ENCODE measurements around the gene NOS1. TPM values are rescaled to one million over a fixed set of nuclear protein-coding genes. Genes with fewer than 3 reads are reported as not detected.

NOS1 gene
- total and polyA plus RNA-seq, 2 experiments from 2014 or later, result 0.63 to 3.0 TPM

- no peaks in the 10 kb centered on the region for H3K36me3 ChIP-seq (ENCODE audit: insufficient read depth)
- H3K27me3 Mint-ChIP-seq (ENCODE audit: insufficient read depth, low read depth, poor library complexity), result peaks cover 11% of the 10 kb centered on the region
- H3K4me3 Mint-ChIP-seq, result no peak overlapping the region
- no peaks in the 10 kb centered on the region for H3K27me3 ChIP-seq (ENCODE audit: insufficient read depth)
- H3K4me3 ChIP-seq, result no peak overlapping the region
- H2AFZ ChIP-seq, result peak overlapping the region; percentile 59; the same call in 1 of the 2 replicates
- H3K27ac ChIP-seq (ENCODE audit: low read depth), result no peak overlapping the region
- no peaks in the 10 kb centered on the region for H3F3A ChIP-seq (replicated peaks; ENCODE audit: low read depth)
- H3K9me2 ChIP-seq (ENCODE audit: insufficient read depth), result no peaks in the 10 kb centered on the region
- no peak overlapping the region for H3K27ac Mint-ChIP-seq
- DNase-seq (ENCODE audit: low spot score) (no peak), ATAC-seq (no peak)
- no peak overlapping the region for H3K4me2 ChIP-seq
- no peak for TF ChIP-seq ZNF331 (CRISPR knock-in tag; IDR thresholded peaks at IDR 0.05; ENCODE audit: low read depth)
- TF ChIP-seq ETS1 (IDR thresholded peaks at IDR 0.05), result no peak
- TF ChIP-seq STAT1 (IDR thresholded peaks at IDR 0.05; ENCODE audit: unreplicated experiment), result no peak
- H4K20me1 ChIP-seq (replicated peaks; ENCODE audit: insufficient read depth), result no peaks in the 10 kb centered on the region
- H3K4me1 ChIP-seq (ENCODE audit: insufficient read depth), result peaks cover 12% of the 10 kb centered on the region
- H3K4me1 Mint-ChIP-seq, result peaks cover 12% of the 10 kb centered on the region
- no peaks in the 10 kb centered on the region for H3K79me2 ChIP-seq (replicated peaks; ENCODE audit: insufficient read depth)
- H3K36me3 Mint-ChIP-seq (ENCODE audit: low read depth), result peaks cover 4% of the 10 kb centered on the region; the same call in 1 of the 3 replicates
- H3K9me3 Mint-ChIP-seq, result peaks cover 5% of the 10 kb centered on the region
Observed at GRCh38 chr12:117273091-117273490, 88.3 kb downstream of the NOS1 start.

- Histone ChIP-seq H3K79me2 (replicated peaks; ENCODE audit: insufficient read depth) (no peaks in the 10 kb centered on the region), H3K27me3 (ENCODE audit: insufficient read depth) (no peaks in the 10 kb centered on the region), H2AFZ (peak overlapping the region; percentile 59; the same call in 1 of the 2 replicates), H3K27ac (ENCODE audit: low read depth) (no peak overlapping the region), H3K9me2 (ENCODE audit: insufficient read depth) (no peaks in the 10 kb centered on the region), H3K4me3 (no peak overlapping the region), H3F3A (replicated peaks; ENCODE audit: low read depth) (no peaks in the 10 kb centered on the region), H3K4me1 (ENCODE audit: insufficient read depth) (peaks cover 10% of the 10 kb centered on the region; the same call in 1 of the 2 replicates), H3K36me3 (ENCODE audit: insufficient read depth) (no peaks in the 10 kb centered on the region), H3K4me2 (no peak overlapping the region), H4K20me1 (replicated peaks; ENCODE audit: insufficient read depth) (no peaks in the 10 kb centered on the region)
- H3K36me3 Mint-ChIP-seq (ENCODE audit: low read depth), result peaks cover 4% of the 10 kb centered on the region; the same call in 1 of the 3 replicates
- ATAC-seq, result no peak
- peaks cover 8% of the 10 kb centered on the region for H3K4me1 Mint-ChIP-seq
- H3K27me3 Mint-ChIP-seq (ENCODE audit: insufficient read depth, low read depth, poor library complexity), result peaks cover 11% of the 10 kb centered on the region
- H3K27ac Mint-ChIP-seq, result no peak overlapping the region
- no peak overlapping the region for H3K4me3 Mint-ChIP-seq
- DNase-seq (ENCODE audit: low spot score), result no peak
- peaks cover 5% of the 10 kb centered on the region for H3K9me3 Mint-ChIP-seq
- TF ChIP-seq ETS1 (IDR thresholded peaks at IDR 0.05), result no peak
- TF ChIP-seq, protein P1, sequence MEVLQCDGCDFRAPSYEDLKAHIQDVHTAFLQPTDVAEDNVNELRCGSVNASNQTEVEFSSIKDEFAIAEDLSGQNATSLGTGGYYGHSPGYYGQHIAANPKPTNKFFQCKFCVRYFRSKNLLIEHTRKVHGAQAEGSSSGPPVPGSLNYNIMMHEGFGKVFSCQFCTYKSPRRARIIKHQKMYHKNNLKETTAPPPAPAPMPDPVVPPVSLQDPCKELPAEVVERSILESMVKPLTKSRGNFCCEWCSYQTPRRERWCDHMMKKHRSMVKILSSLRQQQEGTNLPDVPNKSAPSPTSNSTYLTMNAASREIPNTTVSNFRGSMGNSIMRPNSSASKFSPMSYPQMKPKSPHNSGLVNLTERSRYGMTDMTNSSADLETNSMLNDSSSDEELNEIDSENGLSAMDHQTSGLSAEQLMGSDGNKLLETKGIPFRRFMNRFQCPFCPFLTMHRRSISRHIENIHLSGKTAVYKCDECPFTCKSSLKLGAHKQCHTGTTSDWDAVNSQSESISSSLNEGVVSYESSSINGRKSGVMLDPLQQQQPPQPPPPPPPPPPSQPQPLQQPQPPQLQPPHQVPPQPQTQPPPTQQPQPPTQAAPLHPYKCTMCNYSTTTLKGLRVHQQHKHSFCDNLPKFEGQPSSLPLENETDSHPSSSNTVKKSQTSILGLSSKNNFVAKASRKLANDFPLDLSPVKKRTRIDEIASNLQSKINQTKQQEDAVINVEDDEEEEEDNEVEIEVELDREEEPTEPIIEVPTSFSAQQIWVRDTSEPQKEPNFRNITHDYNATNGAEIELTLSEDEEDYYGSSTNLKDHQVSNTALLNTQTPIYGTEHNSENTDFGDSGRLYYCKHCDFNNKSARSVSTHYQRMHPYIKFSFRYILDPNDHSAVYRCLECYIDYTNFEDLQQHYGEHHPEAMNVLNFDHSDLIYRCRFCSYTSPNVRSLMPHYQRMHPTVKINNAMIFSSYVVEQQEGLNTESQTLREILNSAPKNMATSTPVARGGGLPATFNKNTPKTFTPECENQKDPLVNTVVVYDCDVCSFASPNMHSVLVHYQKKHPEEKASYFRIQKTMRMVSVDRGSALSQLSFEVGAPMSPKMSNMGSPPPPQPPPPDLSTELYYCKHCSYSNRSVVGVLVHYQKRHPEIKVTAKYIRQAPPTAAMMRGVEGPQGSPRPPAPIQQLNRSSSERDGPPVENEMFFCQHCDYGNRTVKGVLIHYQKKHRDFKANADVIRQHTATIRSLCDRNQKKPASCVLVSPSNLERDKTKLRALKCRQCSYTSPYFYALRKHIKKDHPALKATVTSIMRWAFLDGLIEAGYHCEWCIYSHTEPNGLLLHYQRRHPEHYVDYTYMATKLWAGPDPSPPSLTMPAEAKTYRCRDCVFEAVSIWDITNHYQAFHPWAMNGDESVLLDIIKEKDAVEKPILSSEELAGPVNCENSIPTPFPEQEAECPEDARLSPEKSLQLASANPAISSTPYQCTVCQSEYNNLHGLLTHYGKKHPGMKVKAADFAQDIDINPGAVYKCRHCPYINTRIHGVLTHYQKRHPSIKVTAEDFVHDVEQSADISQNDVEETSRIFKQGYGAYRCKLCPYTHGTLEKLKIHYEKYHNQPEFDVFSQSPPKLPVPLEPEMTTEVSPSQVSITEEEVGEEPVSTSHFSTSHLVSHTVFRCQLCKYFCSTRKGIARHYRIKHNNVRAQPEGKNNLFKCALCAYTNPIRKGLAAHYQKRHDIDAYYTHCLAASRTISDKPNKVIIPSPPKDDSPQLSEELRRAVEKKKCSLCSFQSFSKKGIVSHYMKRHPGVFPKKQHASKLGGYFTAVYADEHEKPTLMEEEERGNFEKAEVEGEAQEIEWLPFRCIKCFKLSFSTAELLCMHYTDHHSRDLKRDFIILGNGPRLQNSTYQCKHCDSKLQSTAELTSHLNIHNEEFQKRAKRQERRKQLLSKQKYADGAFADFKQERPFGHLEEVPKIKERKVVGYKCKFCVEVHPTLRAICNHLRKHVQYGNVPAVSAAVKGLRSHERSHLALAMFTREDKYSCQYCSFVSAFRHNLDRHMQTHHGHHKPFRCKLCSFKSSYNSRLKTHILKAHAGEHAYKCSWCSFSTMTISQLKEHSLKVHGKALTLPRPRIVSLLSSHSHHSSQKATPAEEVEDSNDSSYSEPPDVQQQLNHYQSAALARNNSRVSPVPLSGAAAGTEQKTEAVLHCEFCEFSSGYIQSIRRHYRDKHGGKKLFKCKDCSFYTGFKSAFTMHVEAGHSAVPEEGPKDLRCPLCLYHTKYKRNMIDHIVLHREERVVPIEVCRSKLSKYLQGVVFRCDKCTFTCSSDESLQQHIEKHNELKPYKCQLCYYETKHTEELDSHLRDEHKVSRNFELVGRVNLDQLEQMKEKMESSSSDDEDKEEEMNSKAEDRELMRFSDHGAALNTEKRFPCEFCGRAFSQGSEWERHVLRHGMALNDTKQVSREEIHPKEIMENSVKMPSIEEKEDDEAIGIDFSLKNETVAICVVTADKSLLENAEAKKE (CRISPR knock-in tag; IDR thresholded peaks at IDR 0.05), result no peak
- TF ChIP-seq EZH2phosphoT487 (IDR thresholded peaks at IDR 0.05; ENCODE audit: unreplicated experiment), result no peak
- no peak for TF ChIP-seq ZNF331 (CRISPR knock-in tag; IDR thresholded peaks at IDR 0.05; ENCODE audit: low read depth)
- TF ChIP-seq STAT1 (IDR thresholded peaks at IDR 0.05; ENCODE audit: unreplicated experiment), result no peak
- no peak for TF ChIP-seq EZH2 (IDR thresholded peaks at IDR 0.05; ENCODE audit: low read depth, unreplicated experiment)
- TF ChIP-seq JUNB (IDR thresholded peaks at IDR 0.05; ENCODE audit: unreplicated experiment), result no peak
- no peak for TF ChIP-seq ZNF114 (CRISPR knock-in tag; IDR thresholded peaks at IDR 0.05)
- TF ChIP-seq NANOG (IDR thresholded peaks at IDR 0.05; ENCODE audit: borderline replicate concordance), result no peak
- TF ChIP-seq REST (IDR thresholded peaks at IDR 0.05; ENCODE audit: unreplicated experiment), result no peak
Observed at GRCh38 chr12:117272690-117273089, 88.7 kb downstream of the NOS1 start.
